NCI-H748 treated with DMSO at 0.1 percent for 48 hours (cell line): Measurements from ENCODE around the gene CRB2.

Source experiments
- DNase-seq: peaks from one replicate; lab custom pipeline; 2025; lab: John Stamatoyannopoulos, UW

The CRB2 gene

GRCh38 chr9:123348317-123348992, 7.5 kb upstream of the CRB2 start:
- DNase-seq: no peak

DNA sequence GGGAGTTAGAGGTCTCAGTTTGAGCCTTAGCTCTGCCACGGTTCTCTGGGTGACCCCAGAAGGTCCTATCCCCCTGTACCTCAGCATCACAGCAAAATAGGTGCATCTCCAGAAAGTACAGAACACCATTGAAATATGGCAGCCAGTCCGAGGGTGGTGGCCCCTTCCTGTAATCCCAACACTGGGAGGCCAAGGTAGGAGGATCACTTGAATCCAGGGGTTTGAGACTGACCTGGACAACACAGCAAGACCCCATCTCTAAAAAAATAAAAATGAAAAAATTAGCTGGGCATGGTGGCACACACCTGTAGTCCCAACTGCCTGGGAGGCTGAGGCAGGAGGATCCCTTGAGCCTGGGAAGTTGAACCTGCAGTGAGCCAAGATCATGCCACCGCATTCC, 7.0 kb upstream of the CRB2 start:
- no peak for DNase-seq

DNA sequence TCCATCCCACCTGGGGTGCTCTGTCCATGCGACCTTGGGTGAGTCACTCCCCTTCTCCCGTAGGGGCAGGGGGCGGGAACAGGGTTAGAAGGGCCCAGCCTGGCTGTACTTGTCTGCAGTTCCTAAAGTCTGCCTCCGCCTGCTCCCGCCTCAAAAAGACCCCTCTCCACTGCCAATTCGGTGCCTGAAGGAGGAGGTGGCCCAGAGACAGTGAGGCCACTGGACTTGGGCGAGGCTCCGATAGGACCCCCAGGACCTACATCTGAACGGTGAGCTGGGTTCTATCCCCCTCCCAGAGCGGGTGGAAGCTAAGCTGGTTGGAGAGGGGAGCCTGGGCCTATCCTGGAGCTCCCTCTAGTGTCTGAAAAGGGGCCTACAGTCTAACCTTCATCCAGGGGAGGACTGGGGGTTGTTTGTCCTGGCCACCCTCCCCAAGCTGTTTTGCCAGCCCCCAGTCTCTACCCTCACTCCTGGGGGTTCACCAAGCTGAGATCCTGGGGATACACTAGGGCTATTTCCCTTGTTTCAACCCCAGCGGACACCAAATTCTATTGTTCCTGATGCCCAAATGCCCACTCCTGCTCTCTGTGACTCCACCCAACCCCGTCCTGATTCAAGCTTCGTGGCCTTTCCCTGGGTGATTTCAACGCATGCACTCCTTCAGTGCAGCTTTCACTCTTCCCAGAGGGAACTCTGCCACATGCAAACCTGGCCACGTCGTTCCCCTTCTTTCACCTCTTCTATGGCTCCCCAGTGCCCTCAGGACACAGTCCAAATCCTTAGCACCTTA, 6.1 kb upstream of the CRB2 start:
- DNase-seq: peak; percentile 49

DNA sequence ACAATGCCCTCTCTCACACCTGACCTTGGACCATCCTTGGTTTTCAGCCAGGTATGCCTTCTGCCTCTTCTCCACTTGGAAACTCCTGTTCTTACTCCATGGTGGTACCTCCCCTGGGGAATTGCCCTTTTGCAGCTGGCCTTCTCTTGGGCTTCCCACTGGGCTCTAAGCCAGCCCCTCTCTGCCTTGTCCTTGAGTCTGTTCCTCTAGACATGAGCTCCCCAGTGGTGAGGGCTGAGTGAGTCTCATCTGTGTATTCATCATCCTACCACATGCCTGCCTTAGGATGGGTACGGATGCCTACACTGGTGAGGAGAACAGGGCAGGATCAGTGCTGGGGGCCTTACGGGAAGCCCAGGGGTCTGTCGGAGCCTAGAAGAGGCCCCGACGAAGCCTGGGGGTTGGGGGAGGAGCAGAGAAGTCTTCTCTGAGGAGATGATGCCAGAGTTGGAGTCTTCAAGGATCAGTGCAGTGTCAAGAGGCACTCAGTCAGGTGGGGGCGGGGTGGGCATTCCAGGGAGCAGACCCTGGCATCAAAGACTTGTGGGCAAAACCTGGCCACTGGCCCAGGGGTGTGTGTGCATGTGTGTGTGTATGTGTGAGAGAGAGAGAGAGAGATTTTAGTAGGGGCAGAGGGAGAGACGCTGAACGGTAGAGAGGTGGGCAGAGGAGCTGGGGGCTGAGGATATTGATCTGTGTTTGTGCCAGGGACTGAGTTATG, 5.2 kb upstream of the CRB2 start:
- DNase-seq: no peak

- no peak for DNase-seq
These were observed 3.0 kb upstream of the CRB2 start for GRCh38 chr9:123353041-123353440.

- DNase-seq: no peak
These were observed 1.9 kb upstream of the CRB2 start for GRCh38 chr9:123353984-123354591.

GRCh38 chr9:123354806-123355508, 1.0 kb upstream of the CRB2 start:
- no peak for DNase-seq

GRCh38 chr9:123356851-123357742, 1.1 kb downstream of the CRB2 start:
- no peak for DNase-seq

DNA sequence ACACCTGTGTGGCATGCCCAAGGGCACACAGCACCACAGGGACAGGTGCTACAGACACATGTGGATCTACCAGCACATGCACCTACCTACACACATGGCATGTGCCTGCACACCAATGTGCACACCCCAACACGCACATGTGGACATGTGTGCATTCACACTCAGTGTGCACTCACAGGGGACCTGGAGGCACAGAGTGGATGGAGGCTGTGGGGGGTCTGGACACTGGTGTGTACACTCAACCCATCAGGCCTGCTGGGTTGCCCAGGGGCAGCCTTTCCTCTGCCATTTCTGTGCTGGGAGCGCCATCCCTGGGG, 1.7 kb downstream of the CRB2 start:
- DNase-seq: no peak

DNA sequence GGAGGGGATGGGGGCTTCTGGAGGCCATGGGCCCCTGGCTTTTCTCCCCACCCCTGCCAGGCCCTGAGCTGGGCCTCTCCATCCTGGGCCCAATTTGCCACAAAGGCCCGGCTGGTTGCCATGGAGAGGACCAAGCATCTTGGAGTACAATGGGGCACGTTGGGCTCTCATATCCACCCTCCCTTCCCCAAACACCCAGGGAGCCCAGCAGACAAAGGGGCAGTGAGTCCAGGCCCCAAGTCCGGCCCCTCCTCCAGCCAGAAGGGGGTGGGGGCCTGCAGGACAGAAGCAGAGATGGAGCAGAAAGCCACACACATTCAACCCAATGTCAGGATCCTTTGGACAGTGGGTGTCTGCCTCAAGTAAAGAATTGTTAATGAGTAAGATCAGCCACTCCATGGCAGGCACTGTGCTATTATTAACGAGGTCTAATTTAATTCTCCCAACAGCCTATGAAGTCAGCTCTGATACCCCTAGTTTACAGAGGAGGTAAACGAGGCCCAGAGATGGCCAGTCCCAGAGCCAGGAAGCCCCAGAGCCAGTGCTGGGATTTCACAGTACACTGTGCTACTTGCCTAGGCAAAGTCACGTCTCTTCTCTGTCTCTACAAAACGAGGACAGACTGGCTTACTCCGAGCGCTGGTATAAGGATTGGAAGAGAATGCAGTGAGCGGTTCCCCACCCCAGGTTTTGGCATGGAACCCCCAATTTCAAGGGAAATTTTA, 2.3 kb downstream of the CRB2 start:
- DNase-seq: no peak

GRCh38 chr9:123359106-123359505, 3.1 kb downstream of the CRB2 start:
- no peak for DNase-seq

DNA sequence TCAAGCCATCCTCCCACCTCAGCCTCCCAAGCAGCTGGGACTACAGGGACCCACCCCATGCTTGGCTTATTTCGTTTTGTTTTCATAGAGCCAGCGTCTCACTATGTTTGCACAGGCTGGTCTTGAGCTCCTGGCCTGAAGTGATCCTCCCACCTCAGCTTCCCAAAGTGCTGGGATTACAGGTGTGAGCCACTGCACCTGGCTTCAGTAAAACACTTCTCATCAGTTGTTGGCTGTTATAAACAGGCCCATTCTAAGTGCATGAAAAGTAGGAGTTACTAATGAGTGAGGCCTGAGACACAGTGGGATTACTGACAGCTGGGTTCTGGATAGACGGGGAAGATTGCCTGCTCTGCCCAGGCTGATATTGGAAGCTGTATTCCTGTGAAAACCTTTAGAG, 3.5 kb downstream of the CRB2 start:
- no peak for DNase-seq

GRCh38 chr9:123360161-123361085, 4.4 kb downstream of the CRB2 start:
- no peak for DNase-seq

DNA sequence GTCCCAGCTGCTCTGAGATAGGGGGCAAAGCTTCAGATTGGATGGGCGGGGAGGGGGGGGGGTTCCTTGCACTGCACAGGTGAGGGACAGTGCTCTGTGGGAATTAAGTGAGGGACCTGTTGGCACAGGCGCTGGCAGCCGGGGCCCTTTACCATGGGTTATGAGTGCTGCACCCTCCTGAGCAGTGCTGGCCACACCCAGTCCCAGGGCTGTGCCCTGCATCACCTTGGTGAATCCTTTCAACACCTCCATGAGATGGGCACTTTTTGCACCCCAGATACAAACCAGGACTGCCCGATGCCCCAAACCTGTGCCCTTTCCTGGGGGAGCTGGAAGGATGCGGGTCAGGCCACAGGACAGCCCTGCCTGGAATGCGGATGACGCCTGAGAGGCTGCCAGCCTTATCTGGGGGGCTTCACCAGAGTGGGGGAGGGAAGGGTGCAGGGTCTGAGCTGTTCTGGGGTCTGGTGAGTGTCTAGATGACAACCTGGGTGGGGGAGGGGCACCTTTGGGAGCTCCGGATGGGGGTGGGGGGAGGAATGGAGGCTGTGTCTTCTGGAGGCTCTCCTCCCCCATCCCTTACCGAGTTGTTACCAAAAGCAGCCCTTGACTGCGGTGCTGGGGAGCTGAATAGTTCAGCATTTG, 5.2 kb downstream of the CRB2 start:
- no peak for DNase-seq

DNA sequence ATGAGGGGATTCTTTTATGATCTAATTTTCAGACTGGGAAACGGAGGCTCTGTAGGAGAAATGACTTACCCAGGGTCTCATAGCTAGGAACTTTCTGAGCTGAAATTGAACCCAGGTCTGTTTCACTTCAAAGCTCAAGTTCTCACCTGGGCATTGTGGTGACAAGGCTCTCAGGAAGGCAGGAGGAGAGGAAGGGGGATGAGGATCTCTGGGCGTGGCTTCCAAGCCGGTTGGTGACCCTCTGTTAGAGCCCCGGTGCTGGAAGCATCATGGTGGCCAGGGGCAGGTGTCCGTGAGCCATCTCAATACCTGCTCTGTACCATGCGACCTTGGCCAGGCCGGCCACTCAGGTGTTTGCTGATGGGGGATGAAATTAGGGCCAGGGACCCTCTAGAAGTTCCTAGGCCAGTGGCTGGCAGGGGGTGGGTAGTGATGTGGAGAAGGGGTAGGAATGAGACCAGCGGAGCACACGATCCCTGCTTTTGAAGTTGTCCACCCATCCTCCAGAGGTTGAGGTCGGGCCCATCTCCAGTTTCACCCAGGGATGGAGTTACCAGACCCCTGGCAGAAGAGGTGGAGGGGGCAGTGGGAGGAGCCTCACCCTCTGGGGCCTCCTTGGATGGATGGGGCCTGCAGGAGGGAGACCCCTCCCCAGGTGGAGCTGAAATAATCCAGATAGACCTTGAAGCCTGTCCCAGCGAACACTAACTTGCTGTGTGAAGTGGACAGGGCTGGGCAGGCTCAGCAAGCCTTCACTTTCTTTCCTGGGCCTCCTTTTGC, 5.9 kb downstream of the CRB2 start:
- no peak for DNase-seq

DNA sequence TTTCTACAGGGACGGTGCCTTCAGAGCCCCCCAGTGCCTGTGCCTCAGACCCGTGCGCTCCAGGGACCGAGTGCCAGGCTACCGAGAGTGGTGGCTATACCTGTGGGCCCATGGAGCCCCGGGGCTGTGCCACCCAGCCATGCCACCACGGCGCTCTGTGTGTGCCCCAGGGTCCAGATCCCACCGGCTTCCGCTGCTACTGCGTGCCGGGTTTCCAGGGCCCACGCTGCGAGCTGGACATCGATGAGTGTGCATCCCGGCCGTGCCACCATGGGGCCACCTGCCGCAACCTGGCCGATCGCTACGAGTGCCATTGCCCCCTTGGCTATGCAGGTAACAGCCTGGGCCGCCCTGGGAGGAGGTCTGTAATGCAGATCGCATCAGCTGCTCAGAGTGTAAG, 6.9 kb downstream of the CRB2 start:
- no peak for DNase-seq

DNA sequence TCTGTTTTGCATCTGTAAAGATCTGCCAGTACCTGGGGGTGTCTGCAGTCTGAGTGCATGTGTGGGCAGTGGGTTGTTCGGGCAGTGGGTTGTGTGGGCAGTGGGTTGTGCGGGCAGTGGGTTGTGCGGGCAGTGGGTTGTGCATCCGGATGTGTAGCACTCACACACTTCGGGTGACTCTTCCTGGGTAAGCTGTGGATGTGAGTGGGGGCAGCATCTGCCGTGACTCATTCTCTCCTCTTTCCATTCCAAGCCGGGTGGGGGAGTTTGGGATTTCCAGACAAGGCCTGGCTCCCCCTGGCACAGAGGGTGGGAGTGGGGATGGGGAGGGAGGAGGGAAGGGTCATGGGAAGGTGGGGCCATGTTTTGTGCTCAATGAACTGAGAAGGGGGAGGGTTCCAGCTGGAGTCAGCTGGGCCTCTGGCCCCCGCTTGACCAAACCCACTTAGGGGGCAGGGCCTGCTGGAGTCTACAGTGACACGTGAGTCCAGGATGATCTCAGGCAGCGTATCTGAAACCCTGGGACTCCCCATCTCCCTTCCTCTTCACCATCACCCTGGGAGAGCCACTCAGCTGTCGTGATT, 8.3 kb downstream of the CRB2 start:
- DNase-seq: no peak
